Measurements from ENCODE around the gene SMG9.

The SMG9 gene

GRCh38 chr19:43752287-43752875 lies 2.4 kb downstream of the SMG9 start:
- no peak for DNase-seq

DNA sequence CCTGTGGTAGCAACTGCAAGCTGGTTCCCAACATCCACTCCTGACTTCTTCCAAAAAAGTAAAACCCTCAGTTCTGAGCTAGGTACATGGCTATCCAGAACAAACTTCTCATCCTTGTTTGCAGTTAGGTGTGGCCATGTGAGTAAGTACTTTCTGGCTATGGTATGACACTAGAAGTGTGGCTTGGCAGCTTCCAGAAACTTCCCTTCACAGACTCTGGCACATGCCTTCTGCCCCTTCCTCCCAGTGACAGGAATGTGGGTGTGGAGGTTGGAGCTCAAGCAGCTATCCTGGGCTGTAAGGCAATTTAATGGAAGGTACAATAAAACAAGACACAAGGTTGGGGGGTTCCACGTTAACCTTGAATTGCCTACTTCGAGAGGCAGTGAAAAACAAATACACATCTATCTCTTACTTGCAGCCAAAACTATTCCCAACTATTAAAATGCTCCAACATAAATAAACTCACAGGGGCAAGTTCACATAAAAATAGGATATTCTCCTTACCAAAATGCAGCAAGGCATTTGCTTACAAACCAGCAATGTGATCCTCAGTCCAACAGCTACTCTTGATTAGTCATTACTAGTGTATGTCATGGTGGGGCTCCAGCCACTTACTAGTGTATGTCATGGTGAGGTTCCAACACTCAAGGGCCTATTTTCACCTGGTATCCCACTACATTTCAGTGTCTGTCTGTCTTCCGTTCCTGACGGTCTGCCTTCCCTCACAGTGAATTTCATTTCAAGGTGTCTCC lies 3.1 kb downstream of the SMG9 start:
- no peak for DNase-seq

DNA sequence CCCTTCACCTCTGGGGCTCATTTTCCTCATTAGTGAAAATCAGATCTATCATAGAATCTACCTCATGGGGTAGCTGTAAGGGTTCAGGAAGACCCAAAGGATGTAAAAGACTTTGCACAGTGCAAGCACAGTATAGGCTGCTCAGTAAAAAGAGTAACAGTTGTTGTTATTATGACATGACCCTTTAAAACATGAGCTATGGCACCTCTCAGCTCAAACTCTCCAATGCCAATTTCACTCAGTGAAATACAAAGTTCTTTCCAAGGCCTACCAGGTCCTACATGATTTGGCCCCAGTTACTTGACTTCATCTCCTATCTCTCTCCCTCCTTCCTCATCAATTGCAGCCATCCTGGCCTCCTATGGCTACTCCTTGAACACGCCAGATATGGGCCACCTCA lies 4.9 kb downstream of the SMG9 start:
- no peak for DNase-seq

- DNase-seq = no peak
Observed at GRCh38 chr19:43749152-43749551, 5.6 kb downstream of the SMG9 start.

- no peak for DNase-seq
Observed at GRCh38 chr19:43748685-43749084, 6.1 kb downstream of the SMG9 start.

GRCh38 chr19:43748205-43748594 lies 6.6 kb downstream of the SMG9 start:
- no peak for DNase-seq

GRCh38 chr19:43747557-43748204 lies 7.1 kb downstream of the SMG9 start:
- no peak for DNase-seq

DNA sequence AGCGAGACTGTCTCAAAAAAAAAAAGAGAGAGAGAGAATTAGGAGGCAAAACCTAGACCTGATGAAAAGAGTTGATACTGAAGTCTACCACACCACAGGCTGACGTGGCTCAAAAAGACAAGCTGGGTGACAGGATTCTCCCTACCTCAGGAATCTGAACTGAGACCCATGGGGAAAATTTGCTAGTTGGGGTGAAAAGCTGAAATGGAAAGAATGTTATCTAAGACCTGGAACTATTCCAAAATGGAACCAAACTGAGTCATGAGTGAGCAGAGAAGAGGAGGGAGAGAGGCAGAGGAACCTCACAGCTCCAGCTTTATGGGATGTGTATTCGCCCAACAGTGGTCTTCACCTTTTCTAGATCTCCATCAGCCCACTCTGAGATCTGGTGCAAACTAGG lies 11.7 kb downstream of the SMG9 start:
- DNase-seq = peak; percentile 43

- peak; percentile 93 for DNase-seq
Observed at GRCh38 chr19:43741075-43741825, 13.5 kb downstream of the SMG9 start.

DNA sequence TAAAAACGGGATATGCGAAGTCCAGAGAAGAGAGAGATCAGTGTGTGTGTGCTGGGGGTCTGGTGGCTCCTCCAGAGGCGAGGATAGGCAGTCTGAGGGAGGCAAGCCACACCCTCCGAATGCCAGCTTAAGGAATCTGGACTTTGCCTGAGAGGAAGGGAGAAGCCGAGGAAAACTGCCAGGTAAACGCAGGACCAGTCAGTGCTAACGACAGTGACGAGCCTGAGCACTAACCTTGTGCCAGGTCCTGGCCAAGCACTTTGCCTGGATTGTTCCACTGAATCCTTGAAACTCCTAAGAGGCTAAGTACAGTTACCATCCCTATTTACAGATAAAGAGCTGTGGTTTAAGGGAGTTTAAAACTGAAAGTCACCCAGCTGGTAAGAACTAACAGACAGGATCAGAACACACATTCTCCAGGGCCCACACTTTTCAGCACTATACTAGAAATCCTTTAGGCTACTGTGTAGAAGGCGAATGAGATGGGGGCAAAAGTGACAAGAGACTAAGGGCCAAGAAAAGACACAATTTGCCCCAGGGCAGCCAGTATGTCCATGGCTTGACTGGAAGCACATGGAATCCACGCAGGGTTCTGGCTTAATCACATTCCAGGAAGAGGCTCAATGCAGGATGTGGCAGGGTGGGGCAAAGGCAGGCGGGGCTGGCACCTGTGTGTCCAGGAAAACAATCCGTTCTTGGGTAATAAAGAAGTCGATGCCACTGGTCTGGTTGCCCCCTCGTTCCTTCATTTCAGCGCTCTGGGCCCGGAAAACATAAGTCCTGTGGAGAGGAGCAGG lies 15.1 kb downstream of the SMG9 start:
- DNase-seq = no peak

GRCh38 chr19:43738780-43739211 lies 16.0 kb downstream of the SMG9 start:
- peak; percentile 82 for DNase-seq

DNA sequence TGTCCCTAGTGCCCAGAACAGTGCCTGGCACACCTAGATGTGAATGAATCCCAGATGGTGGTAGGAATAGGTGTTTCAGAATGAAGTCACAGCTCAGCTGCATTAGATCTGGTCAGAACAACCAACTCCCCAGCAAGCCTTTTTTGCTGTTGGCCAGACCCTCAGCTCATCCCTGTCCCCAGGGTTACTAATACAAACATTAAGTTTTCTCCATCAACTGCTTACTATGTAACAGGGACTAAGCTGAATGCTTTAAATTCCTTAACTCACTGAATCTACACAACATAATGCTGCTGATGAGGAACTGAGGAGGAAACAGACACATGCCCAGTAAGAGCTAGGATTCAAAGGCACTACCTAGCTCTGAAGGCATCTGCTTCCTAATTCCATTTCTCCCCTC lies 18.8 kb downstream of the SMG9 start:
- DNase-seq = no peak

GRCh38 chr19:43735013-43735412 lies 19.7 kb downstream of the SMG9 start:
- DNase-seq = no peak

DNA sequence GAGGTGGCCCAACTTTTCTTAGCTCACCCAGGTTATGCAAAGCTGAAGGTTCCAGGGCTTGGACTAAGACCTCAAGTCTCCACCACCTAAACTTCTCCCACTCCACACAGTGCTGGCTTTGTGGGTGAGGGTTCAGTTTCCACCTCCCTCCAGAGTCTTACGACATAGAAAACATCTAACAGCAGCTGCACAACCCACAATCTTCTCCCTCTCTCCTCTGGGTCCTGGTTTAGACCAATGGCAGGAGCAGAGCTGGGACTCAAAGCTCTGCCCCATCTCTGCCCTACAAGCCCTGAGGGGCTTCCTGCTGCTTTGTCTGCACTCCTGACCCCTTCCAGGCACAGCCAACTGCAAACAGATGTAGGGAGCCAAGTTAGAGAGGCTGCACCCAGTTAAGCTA lies 22.9 kb downstream of the SMG9 start:
- DNase-seq = no peak

DNA sequence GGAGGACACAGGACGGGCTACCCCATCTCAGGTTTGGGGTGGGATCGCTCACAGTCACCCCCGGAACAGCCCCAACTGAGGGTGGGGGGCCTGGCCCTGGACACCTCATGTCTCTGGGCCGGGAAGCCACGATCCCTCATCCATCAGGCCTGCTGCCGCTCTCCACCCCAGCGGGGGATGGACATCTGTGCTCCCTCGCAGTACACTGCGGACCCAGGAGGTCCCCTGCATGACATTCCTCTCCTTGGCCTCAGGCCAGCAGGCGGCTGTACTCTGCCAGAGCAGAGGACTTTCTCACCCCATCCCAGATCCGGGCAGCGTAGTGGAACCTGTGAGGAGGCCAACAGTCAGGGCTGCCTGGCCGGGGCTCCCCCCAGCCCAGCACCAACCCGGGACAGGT lies 23.4 kb downstream of the SMG9 start:
- DNase-seq = no peak

- no peak for DNase-seq
Observed at GRCh38 chr19:43729919-43730318, 24.8 kb downstream of the SMG9 start.

GRCh38 chr19:43727593-43727853 lies 27.2 kb downstream of the SMG9 start:
- DNase-seq = no peak

- no peak for DNase-seq
Observed at GRCh38 chr19:43726736-43727592, 27.8 kb downstream of the SMG9 start.

- peak; percentile 33 for DNase-seq
Observed at GRCh38 chr19:43725468-43725867, 29.3 kb downstream of the SMG9 start.

GRCh38 chr19:43724896-43725295 lies 29.9 kb downstream of the SMG9 start:
- no peak for DNase-seq

DNA sequence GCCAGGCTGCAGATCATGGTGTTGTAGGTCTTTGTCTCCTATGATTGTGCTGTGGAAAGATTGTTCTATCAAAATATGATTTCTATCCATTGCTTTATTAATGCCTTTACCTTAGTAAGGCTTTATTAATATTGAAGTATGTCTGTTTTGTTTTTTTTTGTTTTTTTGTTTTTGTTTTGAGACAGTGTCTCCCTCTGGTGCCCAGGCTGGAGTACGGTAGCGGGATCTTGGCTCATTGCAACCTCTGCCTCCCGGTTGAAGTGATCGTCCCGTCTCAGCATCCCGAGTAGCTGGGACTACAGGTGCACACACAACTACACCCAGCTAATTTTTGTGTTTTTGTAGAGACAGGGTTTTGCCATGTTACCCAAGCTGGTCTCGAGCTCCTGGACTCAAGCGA lies 31.2 kb downstream of the SMG9 start:
- no peak for DNase-seq

DNA sequence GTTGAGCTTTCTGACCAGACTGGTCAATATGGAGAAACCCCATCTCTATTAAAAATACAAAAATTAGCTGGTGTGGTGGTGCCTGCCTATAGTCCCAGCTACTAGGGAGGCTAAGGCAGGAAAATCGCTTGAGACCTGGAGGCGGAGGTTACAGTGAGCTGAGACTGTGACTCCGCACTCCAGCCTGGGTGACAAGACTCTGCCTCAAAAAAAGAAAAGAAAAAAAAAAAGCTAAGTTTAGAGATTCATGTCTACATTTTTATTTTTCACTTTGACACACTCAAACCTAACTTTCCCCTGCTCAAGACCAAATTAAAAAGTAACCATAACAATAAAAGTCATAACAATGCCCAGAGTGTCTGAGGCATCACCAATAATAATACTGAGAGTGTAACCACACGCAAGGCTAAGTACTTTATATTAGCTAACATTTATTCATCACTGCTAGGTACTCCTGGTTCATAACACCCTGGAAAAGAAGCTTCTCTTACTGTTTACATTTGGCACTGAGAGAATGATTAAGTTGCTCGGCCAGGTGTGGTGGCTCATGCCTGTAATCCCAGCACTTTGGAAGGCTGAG lies 33.2 kb downstream of the SMG9 start:
- DNase-seq = no peak

Measured in hematopoietic multipotent progenitor cell treated with erythropoietin and hydrocortisone succinate and interleukin-3 and kit ligand, for 6 days (in vitro differentiated cells).